Naive thymus-derived CD4-positive, alpha-beta T cell (primary cell): ENCODE results near the gene POLE3. TPM values are rescaled to one million over a fixed set of nuclear protein-coding genes. Genes with fewer than 3 reads are reported as not detected.
"Not testable (repeated sequence)": the region's sequence is repeated elsewhere in the genome, so short reads cannot be mapped to it uniquely, and the experiment has no call there.

ENCODE experiments used
- ATAC-seq: fragments of 150-1000 bp; cut with Tn5 transposase; 2 replicates; pipeline ENCODE4 v1.10.0; 2021; ENCODE audit warnings: mild to moderate bottlenecking, moderate library complexity
- CTCF ChIA-PET: fragments of 350-600 bp; sonication (Branson Sonifier 250); formaldehyde crosslinking; loops from one replicate; lab custom pipeline; 2021; ENCODE audit warnings: antibody characterized with exemption; lab: Charles Lee
- POLR2A ChIA-PET: fragments of 350-600 bp; sonication (Branson Sonifier 250); formaldehyde crosslinking; loops from one replicate; lab custom pipeline; 2021; ENCODE audit warnings: antibody characterized with exemption, inconsistent platforms; lab: Charles Lee
- DNase-seq, 9 donors: peaks; one replicate each; pipeline versions ENCODE4 v3.0.0 to v3.0.0-alpha.2; 2020 to 2022; ENCODE audit warnings: mixed read lengths in 1 of 9
- H3K27ac ChIP-seq: one replicate; pipeline ENCODE4 v1.7.0; 2013; ENCODE audit warnings: mild to moderate bottlenecking, low read depth, low read length, moderate library complexity
- H3K27me3 ChIP-seq, 2 donors: one replicate each; pipeline ENCODE4 v1.7.0; 2013; ENCODE audit warnings: low read length in 2 of 2, mild to moderate bottlenecking in 2 of 2, moderate library complexity in 2 of 2; ENCODE audit not compliant: control insufficient read depth in 2 of 2, insufficient read depth in 2 of 2
- H3K36me3 ChIP-seq, 3 experiments: 1 replicate in 2 of 3; 2 replicates in 1 of 3; pipeline ENCODE4 v1.7.0; 2013; ENCODE audit warnings: low read length in 3 of 3, mild to moderate bottlenecking in 3 of 3, moderate library complexity in 1 of 3; ENCODE audit not compliant: insufficient read depth in 3 of 3, control insufficient read depth in 2 of 3
- H3K4me1 ChIP-seq, 2 donors: one replicate each; pipeline ENCODE4 v1.7.0; 2013; ENCODE audit warnings: low read length in 2 of 2, mild to moderate bottlenecking in 2 of 2, moderate library complexity in 1 of 2; ENCODE audit not compliant: control insufficient read depth in 2 of 2, insufficient read depth in 2 of 2
- H3K4me3 ChIP-seq: 2 replicates; pipeline ENCODE4 v1.7.0; 2013; ENCODE audit warnings: mild to moderate bottlenecking, low read length
- H3K9me3 ChIP-seq, 3 experiments: 1 replicate in 2 of 3; 2 replicates in 1 of 3; pipeline ENCODE4 v1.7.0; 2013; ENCODE audit warnings: low read length in 3 of 3; ENCODE audit not compliant: control insufficient read depth in 2 of 3
- H3K27ac Mint-ChIP-seq, 9 donors: one replicate each; pipeline ENCODE4 v1.8.0; 2020 to 2022; ENCODE audit warnings: mixed read lengths in 9 of 9, mild to moderate bottlenecking in 8 of 9, moderate library complexity in 5 of 9, inconsistent platforms in 2 of 9
- H3K27me3 Mint-ChIP-seq, 5 donors: one replicate each; pipeline ENCODE4 v1.8.0; 2021 to 2022; ENCODE audit warnings: mixed read lengths in 5 of 5, mild to moderate bottlenecking in 1 of 5
- H3K36me3 Mint-ChIP-seq, 5 donors: one replicate each; pipeline ENCODE4 v1.8.0; 2020 to 2022; ENCODE audit warnings: mixed read lengths in 5 of 5, mild to moderate bottlenecking in 3 of 5, inconsistent platforms in 1 of 5
- H3K4me1 Mint-ChIP-seq, 7 donors: one replicate each; pipeline ENCODE4 v1.8.0; 2020 to 2022; ENCODE audit warnings: mixed read lengths in 7 of 7, mild to moderate bottlenecking in 3 of 7, inconsistent platforms in 1 of 7
- H3K4me3 Mint-ChIP-seq, 10 donors: one replicate each; pipeline ENCODE4 v1.8.0; 2020 to 2022; ENCODE audit warnings: mild to moderate bottlenecking in 10 of 10, mixed read lengths in 10 of 10, moderate library complexity in 6 of 10, inconsistent platforms in 2 of 10
- H3K9me3 Mint-ChIP-seq, 11 donors: one replicate each; pipeline ENCODE4 v1.8.0; 2020 to 2022; ENCODE audit warnings: mixed read lengths in 11 of 11, mild to moderate bottlenecking in 4 of 11, inconsistent platforms in 1 of 11, moderate library complexity in 1 of 11
- intact Hi-C, 2 donors: fragments of 100-400 bp; cut with micrococcal nuclease; formaldehyde crosslinking; loops; one replicate each; pipeline ENCODE4 v1.15.1; 2023
- polyA plus RNA-seq, 2 donors: library from polyadenylated mRNA; unstranded; fragments of 300-500 nt; fragmentation: Illumina TruSeq; gene quantifications; one replicate each; pipeline ENCODE4 v1.2.3, GENCODE V29; 2021
- total RNA-seq, 6 experiments: library from RNA in 5 of 6; stranded (reverse) in 5 of 6; gene quantifications; 1 replicate in 5 of 6; 2 replicates in 1 of 6; pipeline ENCODE4 v1.2.3 and lab custom pipeline; 2021 to 2026

The POLE3 gene
- total and polyA plus RNA-seq, 7 experiments from 2014 or later = 38.6 to 139 (median 64.7) TPM

DNA sequence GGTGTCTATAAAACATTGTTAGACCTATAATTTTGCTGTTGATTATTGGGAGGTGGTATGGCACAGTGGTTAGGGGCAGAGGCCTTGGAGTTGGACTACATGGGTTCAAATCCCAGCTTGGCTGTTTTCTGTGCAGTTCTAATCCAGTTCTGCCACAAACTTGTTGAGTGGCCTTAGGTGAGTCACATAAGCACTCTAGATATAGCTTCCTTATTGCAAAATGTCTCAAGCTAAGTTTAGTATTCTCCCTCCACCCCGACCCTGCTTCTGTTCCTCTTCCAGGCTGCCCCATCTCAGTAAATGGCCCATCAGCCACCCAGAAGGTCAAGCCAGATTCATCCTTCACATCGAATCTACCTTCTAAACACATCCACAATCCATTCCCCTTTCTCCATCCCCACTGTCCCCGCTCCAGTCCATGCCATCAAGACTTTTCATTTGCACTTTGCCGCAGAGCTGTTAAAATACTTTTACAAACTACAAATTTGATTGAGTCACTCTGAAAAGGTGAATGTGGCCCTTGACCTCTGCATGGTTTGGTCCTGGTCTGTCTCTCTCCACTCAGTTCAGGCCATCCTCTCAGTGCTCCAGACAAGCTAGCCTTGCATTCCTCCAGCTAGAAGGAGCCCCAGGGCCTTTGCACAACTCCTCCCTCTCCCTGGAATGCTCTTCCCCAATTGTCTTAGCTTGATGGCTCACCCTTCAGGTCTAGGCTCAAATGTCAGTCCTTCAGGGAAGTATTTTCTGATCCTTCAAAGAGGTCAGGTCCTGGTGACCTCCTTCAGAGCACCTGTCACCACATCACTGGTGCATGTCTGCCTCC, 23.7 kb downstream of the POLE3 start:
- no peaks in the 10 kb centered on the region for H3K27me3 Mint-ChIP-seq
- Histone ChIP-seq H3K9me3 (no peaks in the 10 kb centered on the region), H3K4me3 (no peak overlapping the region), H3K27me3 (no peaks in the 10 kb centered on the region), H3K27ac (no peak overlapping the region), H3K4me1 (no peaks in the 10 kb centered on the region), H3K36me3 (peaks cover 0 to 53% (median 25%) of the 10 kb centered on the region in 3 experiments)
- ATAC-seq = no peak
- peak overlapping the region in 1 of 9 donors; percentile 30 for H3K27ac Mint-ChIP-seq
- CTCF ChIA-PET = no interaction called here
- H3K36me3 Mint-ChIP-seq = peaks cover 5 to 44% (median 19%) of the 10 kb centered on the region in 5 donors
- POLR2A ChIA-PET = interaction anchor here (0.9 kb wide), 1 partner anchor 10 kb away, joined by 4 read pairs; the partner anchor contains the start of gene HDHD3
- no peak overlapping the region for H3K4me3 Mint-ChIP-seq
- H3K4me1 Mint-ChIP-seq = peaks cover 0 to 4% (median 0%) of the 10 kb centered on the region in 7 donors
- intact Hi-C loops = no loop called here
- DNase-seq = no peak
- H3K9me3 Mint-ChIP-seq = no peaks in the 10 kb centered on the region

DNA sequence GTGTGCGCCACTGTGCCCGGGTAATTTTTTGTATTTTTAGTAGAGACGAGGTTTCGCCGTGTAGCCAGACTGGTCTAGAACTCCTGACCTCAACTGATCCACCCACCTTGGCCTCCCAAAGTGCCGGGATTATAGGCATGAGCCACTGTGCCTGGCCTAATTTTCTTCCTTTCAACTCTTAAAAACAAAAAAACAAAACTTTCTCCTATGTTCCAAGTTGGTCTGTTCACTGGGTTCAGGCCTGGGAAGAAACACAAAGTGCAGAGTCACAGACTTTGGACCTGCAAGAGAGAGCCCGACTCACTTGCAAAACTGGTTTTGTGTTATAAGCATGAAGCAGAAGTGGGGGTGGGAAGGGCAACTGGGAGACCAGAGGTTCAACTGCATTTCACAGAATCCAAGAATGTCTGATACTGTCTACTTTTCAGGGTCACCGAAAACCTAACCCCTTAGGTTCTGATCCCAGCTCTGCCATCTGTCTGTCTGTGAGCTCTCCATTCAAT, 28.5 kb downstream of the POLE3 start:
- CTCF ChIA-PET = interaction anchor here (0.8 kb wide), 1 partner anchor 208 kb away, joined by 3 read pairs; no protein-coding TSS in a partner anchor
- no peaks in the 10 kb centered on the region for H3K9me3 Mint-ChIP-seq
- peaks cover 0 to 3% (median 0%) of the 10 kb centered on the region in 5 donors for H3K27me3 Mint-ChIP-seq
- Histone ChIP-seq H3K27ac (no peak overlapping the region), H3K36me3 (peaks cover 0 to 6% (median 6%) of the 10 kb centered on the region in 3 experiments), H3K9me3 (no peaks in the 10 kb centered on the region), H3K4me1 (no peaks in the 10 kb centered on the region), H3K27me3 (no peaks in the 10 kb centered on the region), H3K4me3 (no peak overlapping the region)
- H3K36me3 Mint-ChIP-seq = peaks cover 0 to 17% (median 6%) of the 10 kb centered on the region in 5 donors
- POLR2A ChIA-PET = no interaction called here
- ATAC-seq (no peak), DNase-seq (no peak)
- H3K4me1 Mint-ChIP-seq = peaks cover 0 to 7% (median 0%) of the 10 kb centered on the region in 7 donors
- H3K4me3 Mint-ChIP-seq = no peak overlapping the region
- intact Hi-C loops = no loop called here
- peak overlapping the region in 1 of 9 donors; percentile 30 for H3K27ac Mint-ChIP-seq

DNA sequence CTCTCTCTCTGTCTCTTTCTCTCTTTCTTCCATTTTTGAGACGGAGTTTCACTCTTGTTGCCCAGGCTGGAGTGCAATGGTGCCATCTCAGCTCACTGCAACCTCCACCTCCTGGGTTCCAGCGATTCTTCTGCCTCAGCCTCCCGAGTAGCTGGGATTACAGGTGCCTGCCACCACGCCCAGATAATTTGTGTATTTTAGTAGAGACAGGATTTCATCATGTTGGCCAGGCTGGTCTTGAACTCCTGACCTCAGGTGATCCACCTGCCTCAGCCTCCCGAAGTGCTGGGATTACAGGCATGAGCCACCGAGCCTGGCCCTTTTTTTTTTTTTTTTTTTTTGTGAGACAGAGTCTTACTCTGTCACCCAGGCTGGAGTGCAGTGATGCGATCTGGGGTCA, 29.0 kb downstream of the POLE3 start:
- peaks cover 0 to 12% (median 2%) of the 10 kb centered on the region in 5 donors for H3K36me3 Mint-ChIP-seq
- CTCF ChIA-PET = interaction anchor here (0.8 kb wide), 1 partner anchor 209 kb away, joined by 3 read pairs; no protein-coding TSS in a partner anchor
- H3K27me3 Mint-ChIP-seq, H3K27ac ChIP-seq, DNase-seq, ATAC-seq, H3K4me1 ChIP-seq, intact Hi-C loops, H3K9me3 Mint-ChIP-seq, H3K4me1 Mint-ChIP-seq, H3K4me3 Mint-ChIP-seq, H3K9me3 ChIP-seq, H3K4me3 ChIP-seq, POLR2A ChIA-PET, H3K27ac Mint-ChIP-seq, H3K36me3 ChIP-seq, H3K27me3 ChIP-seq: not testable (repeated sequence)

DNA sequence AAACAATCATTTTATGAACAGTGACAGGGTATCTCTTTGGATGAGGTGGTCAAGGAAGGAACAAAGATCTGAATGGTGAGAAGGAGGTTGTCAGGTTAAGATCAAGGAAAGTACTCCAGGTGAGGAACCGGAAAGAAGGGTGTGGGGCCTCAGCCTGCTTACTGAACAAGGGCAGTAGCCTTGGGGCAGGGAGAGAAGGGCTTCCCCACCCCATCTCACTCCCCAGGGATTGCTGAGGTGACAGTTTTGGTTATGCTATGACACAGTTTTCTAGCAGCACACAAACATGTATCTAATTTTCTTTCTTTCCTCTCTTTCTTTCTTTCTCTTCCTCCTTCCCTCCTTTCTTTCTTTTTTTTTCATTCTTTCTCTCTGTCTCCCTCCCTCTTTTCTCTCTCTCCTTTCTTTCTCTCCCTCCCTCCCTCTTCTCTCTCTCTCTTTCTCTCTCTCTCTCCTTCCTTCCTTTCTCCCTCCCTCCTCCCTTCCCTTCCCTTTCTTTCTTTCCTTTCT, 29.6 kb downstream of the POLE3 start:
- Histone ChIP-seq H3K36me3 (no peaks in the 10 kb centered on the region), H3K9me3 (no peaks in the 10 kb centered on the region), H3K4me3 (no peak overlapping the region), H3K27me3 (no peaks in the 10 kb centered on the region), H3K27ac (no peak overlapping the region), H3K4me1 (peaks cover 0 to 1% of the 10 kb centered on the region in 2 donors)
- ChIA-PET CTCF (no interaction called here), POLR2A (no interaction called here)
- intact Hi-C loops = no loop called here
- DNase-seq = no peak
- Mint-ChIP-seq H3K27me3 (peaks cover 0 to 3% (median 0%) of the 10 kb centered on the region in 5 donors), H3K4me1 (peaks cover 0 to 8% (median 0%) of the 10 kb centered on the region in 7 donors), H3K27ac (peak overlapping the region in 3 of 9 donors; percentile 3 to 23 (median 21)), H3K4me3 (no peak overlapping the region), H3K36me3 (peaks cover 0 to 9% (median 2%) of the 10 kb centered on the region in 5 donors), H3K9me3 (no peaks in the 10 kb centered on the region)
- ATAC-seq = no peak

DNA sequence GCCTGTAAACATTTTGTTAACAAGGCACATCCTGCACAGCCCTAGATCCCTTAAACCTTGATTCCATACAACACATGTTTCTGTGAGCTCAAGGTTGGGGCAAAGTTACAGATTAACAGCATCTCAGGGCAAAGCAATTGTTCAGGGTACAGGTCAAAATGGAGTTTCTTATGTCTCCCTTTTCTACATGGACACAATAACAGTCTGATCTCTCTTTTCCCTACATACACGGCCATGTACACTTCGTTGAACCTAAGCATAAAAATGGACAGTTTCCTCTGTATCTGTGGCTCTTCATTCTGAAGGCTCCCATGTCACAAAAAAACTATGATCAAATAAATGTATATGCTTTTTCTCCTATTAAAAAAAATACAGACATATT, 30.7 kb downstream of the POLE3 start:
- H3K36me3 Mint-ChIP-seq, H3K4me1 ChIP-seq, H3K27me3 ChIP-seq, POLR2A ChIA-PET, CTCF ChIA-PET, H3K9me3 Mint-ChIP-seq, H3K4me3 ChIP-seq, H3K36me3 ChIP-seq, DNase-seq, H3K27ac ChIP-seq, H3K4me3 Mint-ChIP-seq, H3K9me3 ChIP-seq, H3K27me3 Mint-ChIP-seq, ATAC-seq: not testable (repeated sequence)
- H3K4me1 Mint-ChIP-seq = peaks cover 9 to 17% (median 11%) of the 10 kb centered on the region in 7 donors
- H3K27ac Mint-ChIP-seq = peak overlapping the region in 3 of 9 donors; percentile 1 to 42 (median 3)
- intact Hi-C loops = loop anchor here in 1 of 2 donors (5.0 kb wide), 1 partner anchor 1207 kb away; the partner anchor contains the start of gene ATP6V1G1

DNA sequence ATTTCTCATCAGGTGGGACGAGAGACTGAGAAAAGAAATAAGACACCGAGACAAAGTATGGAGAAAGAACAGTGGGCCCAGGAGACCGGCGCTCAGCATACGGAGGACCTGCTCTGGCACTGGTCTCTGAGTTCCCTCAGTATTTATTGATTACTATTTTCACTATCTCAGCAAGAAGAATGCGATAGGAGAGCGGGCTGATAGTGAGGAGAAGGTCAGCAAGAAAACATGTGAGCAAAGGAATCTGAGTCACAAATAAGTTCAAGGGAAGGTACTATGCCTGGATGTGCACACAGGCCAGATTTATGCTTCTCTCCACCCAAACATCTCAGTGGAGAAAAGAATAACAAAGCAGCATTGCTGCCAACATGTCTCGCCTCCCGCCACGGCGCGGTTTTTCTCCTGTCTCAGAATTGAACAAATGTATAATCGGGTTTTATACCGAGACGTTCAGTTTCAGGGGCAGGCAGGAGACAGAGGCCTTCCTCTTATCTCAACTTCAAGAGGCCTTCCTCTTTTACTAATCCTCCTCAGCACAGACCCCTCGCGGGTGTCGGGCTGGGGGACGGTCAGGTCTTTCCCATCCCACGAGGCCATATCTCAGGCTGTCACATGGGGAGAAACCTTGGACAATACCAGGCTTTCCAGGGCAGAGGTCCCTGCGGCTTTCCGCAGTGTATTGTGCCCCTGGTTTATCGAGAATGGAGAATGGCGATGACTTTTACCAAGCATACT, 31.2 kb downstream of the POLE3 start:
- H3K4me1 ChIP-seq, H3K36me3 ChIP-seq, CTCF ChIA-PET, H3K27me3 Mint-ChIP-seq, H3K9me3 ChIP-seq, DNase-seq, H3K36me3 Mint-ChIP-seq, H3K9me3 Mint-ChIP-seq, H3K27me3 ChIP-seq, ATAC-seq, H3K27ac ChIP-seq, POLR2A ChIA-PET, H3K4me3 ChIP-seq: not testable (repeated sequence)
- Mint-ChIP-seq H3K4me3 (peak overlapping the region in 1 of 10 donors; percentile 32), H3K27ac (peak overlapping the region in 2 of 9 donors; percentile 6 to 39), H3K4me1 (peaks cover 10 to 17% (median 16%) of the 10 kb centered on the region in 7 donors)
- intact Hi-C loops = loop anchor here in 1 of 2 donors (5.0 kb wide), 1 partner anchor 1208 kb away; the partner anchor contains the start of gene ATP6V1G1
